WTC11 (cell line): ENCODE data around the gene PCDHB15. TPM values are rescaled to one million over a fixed set of nuclear protein-coding genes. Genes with fewer than 3 reads are reported as not detected.

ENCODE experiments used
- ATAC-seq: fragments of 200-7000 bp; cut with Tn5 transposase; 2 replicates; pipeline ENCODE4 v1.10.0; 2021; ENCODE audit warnings: mild to moderate bottlenecking, moderate library complexity
- CTCF ChIA-PET: fragments of 300-600 bp; sonication (Branson Sonifier 250); formaldehyde crosslinking; loops from one replicate; lab custom pipeline; 2021; ENCODE audit warnings: antibody characterized with exemption; lab: Charles Lee
- POLR2A ChIA-PET: fragments of 350-600 bp; sonication (Branson Sonifier 250); formaldehyde crosslinking; loops from one replicate; lab custom pipeline; 2021; ENCODE audit warnings: antibody characterized with exemption; lab: Charles Lee
- DNase-seq: peaks from one replicate; pipeline ENCODE4 v3.0.0; 2021; ENCODE audit warnings: low spot score
- H3K27ac Mint-ChIP-seq: 2 replicates; pipeline ENCODE4 v1.8.0; 2021; ENCODE audit warnings: mixed read lengths
- H3K27me3 Mint-ChIP-seq: 2 replicates; pipeline ENCODE4 v1.8.0; 2021; ENCODE audit warnings: low read depth, mild to moderate bottlenecking, moderate library complexity, mixed read lengths
- H3K36me3 Mint-ChIP-seq: 2 replicates; pipeline ENCODE4 v1.8.0; 2021; ENCODE audit warnings: mixed read lengths
- H3K4me1 Mint-ChIP-seq: 2 replicates; pipeline ENCODE4 v1.8.0; 2022; ENCODE audit warnings: mixed read lengths
- H3K4me3 Mint-ChIP-seq: 2 replicates; pipeline ENCODE4 v1.8.0; 2021; ENCODE audit warnings: mild to moderate bottlenecking, moderate library complexity, mixed read lengths
- H3K9me3 Mint-ChIP-seq: 2 replicates; pipeline ENCODE4 v1.8.0; 2021; ENCODE audit warnings: mixed read lengths
- CBFB ChIP-seq: sonication (generic); formaldehyde crosslinking; IDR thresholded peaks from 2 replicates; pipeline ENCODE4 v1.8.1; 2022; ENCODE audit warnings: mild to moderate bottlenecking, low read depth, missing genetic modification reagents
- CDX4 ChIP-seq: fragments of 250-450 bp; sonication (Bioruptor Pico); IDR thresholded peaks from 2 replicates; pipeline ENCODE4 v1.9.0; 2021; ENCODE audit warnings: moderate library complexity, mild to moderate bottlenecking, inconsistent platforms, borderline replicate concordance
- FOXK1 ChIP-seq: sonication (generic); formaldehyde crosslinking; IDR thresholded peaks from 2 replicates; pipeline ENCODE4 v1.8.0; 2022; ENCODE audit warnings: mild to moderate bottlenecking, moderate library complexity, missing genetic modification reagents
- FOXP4 ChIP-seq: sonication (generic); formaldehyde crosslinking; IDR thresholded peaks from 2 replicates; pipeline ENCODE4 v1.8.0; 2022; ENCODE audit warnings: mild to moderate bottlenecking, missing genetic modification reagents
- HMGXB4 ChIP-seq: sonication (generic); formaldehyde crosslinking; IDR thresholded peaks from 2 replicates; pipeline ENCODE4 v1.8.1; 2023; ENCODE audit warnings: mild to moderate bottlenecking, moderate library complexity, missing genetic modification reagents
- IRF1 ChIP-seq: sonication (generic); formaldehyde crosslinking; IDR thresholded peaks from 2 replicates; pipeline ENCODE4 v1.8.0; 2023; ENCODE audit warnings: missing genetic modification reagents
- IRF2 ChIP-seq: sonication (generic); formaldehyde crosslinking; IDR thresholded peaks from 2 replicates; pipeline ENCODE4 v1.8.0; 2022; ENCODE audit warnings: low read depth, missing genetic modification reagents, borderline replicate concordance
- JAZF1 ChIP-seq: fragments of 250-450 bp; sonication (Bioruptor Pico); IDR thresholded peaks from 2 replicates; pipeline ENCODE4 v1.9.0; 2021; ENCODE audit warnings: moderate library complexity, mild to moderate bottlenecking, inconsistent platforms
- MLX ChIP-seq: sonication (generic); formaldehyde crosslinking; IDR thresholded peaks from 2 replicates; pipeline ENCODE4 v1.8.1; 2023; ENCODE audit warnings: mild to moderate bottlenecking, missing genetic modification reagents, moderate library complexity
- MXD4 ChIP-seq: fragments of 250-450 bp; sonication (Bioruptor Pico); IDR thresholded peaks from 2 replicates; pipeline ENCODE4 v1.8.0; 2021; ENCODE audit warnings: mild to moderate bottlenecking, moderate library complexity, borderline replicate concordance
- NFATC4 ChIP-seq: fragments of 250-450 bp; sonication (Bioruptor Pico); IDR thresholded peaks from 2 replicates; pipeline ENCODE4 v1.9.0; 2021; ENCODE audit warnings: mild to moderate bottlenecking
- RELA ChIP-seq: sonication (generic); formaldehyde crosslinking; IDR thresholded peaks from 2 replicates; pipeline ENCODE4 v1.8.1; 2022; ENCODE audit warnings: missing genetic modification reagents, mild to moderate bottlenecking, borderline replicate concordance
- SMAD4 ChIP-seq: sonication (generic); formaldehyde crosslinking; IDR thresholded peaks from 2 replicates; pipeline ENCODE4 v1.8.0; 2022; ENCODE audit warnings: mild to moderate bottlenecking, missing genetic modification reagents
- ZBTB43 ChIP-seq: sonication (generic); formaldehyde crosslinking; IDR thresholded peaks from 2 replicates; pipeline ENCODE4 v1.8.1; 2023; ENCODE audit warnings: mild to moderate bottlenecking, missing genetic modification reagents
- ZNF232 ChIP-seq: sonication (generic); formaldehyde crosslinking; IDR thresholded peaks from 2 replicates; pipeline ENCODE4 v1.8.0; 2022; ENCODE audit warnings: mild to moderate bottlenecking, missing genetic modification reagents
- ZNF263 ChIP-seq: sonication (generic); formaldehyde crosslinking; IDR thresholded peaks from 2 replicates; pipeline ENCODE4 v1.8.1; 2022; ENCODE audit warnings: low read depth, mild to moderate bottlenecking, moderate library complexity, missing genetic modification reagents
- ZNF425 ChIP-seq: fragments of 250-450 bp; sonication (Bioruptor Pico); conservative IDR thresholded peaks from 2 replicates; pipeline ENCODE4 v1.9.0; 2021; ENCODE audit warnings: mild to moderate bottlenecking
- ZSCAN18 ChIP-seq: fragments of 250-450 bp; sonication (Bioruptor Pico); IDR thresholded peaks from 2 replicates; pipeline ENCODE4 v2.1.2; 2022; ENCODE audit warnings: mild to moderate bottlenecking, moderate library complexity
- total RNA-seq: library from RNA; stranded (reverse); gene quantifications from 3 replicates; pipeline ENCODE4 v1.2.3, GENCODE V29; 2021

The PCDHB15 gene
- total RNA-seq, 1 experiment from 2014 or later, result 8.4 TPM

GRCh38 chr5:141250576-141250975 lies 5.4 kb downstream of the PCDHB15 start:
- no peak overlapping the region for H3K4me3 Mint-ChIP-seq
- H3K36me3 Mint-ChIP-seq, result peaks cover 73% of the 10 kb centered on the region
- no peaks in the 10 kb centered on the region for H3K27me3 Mint-ChIP-seq
- peaks cover 66% of the 10 kb centered on the region for H3K9me3 Mint-ChIP-seq
- DNase-seq, result no peak
- peak; percentile 51; the same call in 1 of the 2 replicates for ATAC-seq
- POLR2A ChIA-PET, result no interaction called here
- H3K4me1 Mint-ChIP-seq, result peaks cover 35% of the 10 kb centered on the region
- CTCF ChIA-PET, result interaction anchor here (0.6 to 1.8 kb wide), 7 partner anchors 22 to 314 kb away, joined by 3 to 7 read pairs (median 4); partner anchors contain the start of genes PCDHB14, PCDHB9, PCDHGA2 and PCDHGB1
- TF ChIP-seq IRF1 (CRISPR knock-in tag) (no peak), MLX (CRISPR knock-in tag) (no peak), FOXK1 (no peak), CDX4 (CRISPR knock-in tag) (no peak), IRF2 (no peak), ZNF425 (CRISPR knock-in tag) (no peak), ZBTB43 (CRISPR knock-in tag) (no peak), NFATC4 (no peak), FOXP4 (no peak), SMAD4 (no peak), JAZF1 (CRISPR knock-in tag) (no peak), HMGXB4 (CRISPR knock-in tag) (no peak), ZSCAN18 (no peak), MXD4 (CRISPR knock-in tag) (no peak), ZNF232 (CRISPR knock-in tag) (no peak), RELA (no peak), CBFB (no peak), ZNF263 (CRISPR knock-in tag) (no peak)
- H3K27ac Mint-ChIP-seq, result no peak overlapping the region
